Karpas-422 (cell line): ENCODE measurements around the gene SC5D. TPM values are rescaled to one million over a fixed set of nuclear protein-coding genes. Genes with fewer than 3 reads are reported as not detected.
A peak's percentile ranks its signal among the peaks of the same experiment; 100 is the strongest.

ENCODE experiments used
- DNase-seq: peaks from one replicate; pipeline ENCODE4 v3.0.0-alpha.2; 2015
- H2AFZ ChIP-seq: fragments of 200-600 bp; sonication (generic); 2 replicates; pipeline ENCODE4 v1.6.1; 2014; ENCODE audit warnings: antibody characterized with exemption, low read length, mixed read lengths
- H3K27ac ChIP-seq: fragments of 200-600 bp; sonication (generic); 2 replicates; pipeline ENCODE4 v1.5.1; 2014; ENCODE audit warnings: mild to moderate bottlenecking, low read length, moderate library complexity
- H3K27me3 ChIP-seq: fragments of 200-600 bp; sonication (generic); 2 replicates; pipeline ENCODE4 v1.6.1; 2014; ENCODE audit warnings: low read length, mixed read lengths
- H3K36me3 ChIP-seq: fragments of 200-600 bp; sonication (generic); 2 replicates; pipeline ENCODE4 v1.6.1; 2014; ENCODE audit warnings: low read length, mixed read lengths; ENCODE audit not compliant: insufficient read depth
- H3K4me1 ChIP-seq: fragments of 200-600 bp; sonication (generic); 2 replicates; pipeline ENCODE4 v1.6.1; 2014; ENCODE audit warnings: mild to moderate bottlenecking, low read length, mixed read lengths
- H3K4me2 ChIP-seq: fragments of 200-600 bp; sonication (generic); 2 replicates; pipeline ENCODE4 v1.6.1; 2014; ENCODE audit warnings: low read length, low read depth, mild to moderate bottlenecking; ENCODE audit not compliant: poor library complexity, severe bottlenecking
- H3K4me3 ChIP-seq: fragments of 200-600 bp; sonication (generic); 2 replicates; pipeline ENCODE4 v1.5.1; 2014; ENCODE audit warnings: mild to moderate bottlenecking, antibody characterized with exemption, low read length, mixed read lengths
- H3K79me2 ChIP-seq: fragments of 200-600 bp; sonication (generic); 2 replicates; pipeline ENCODE4 v1.6.1; 2014; ENCODE audit warnings: mild to moderate bottlenecking, low read length, mixed read lengths
- H3K9ac ChIP-seq: fragments of 200-600 bp; sonication (generic); 2 replicates; pipeline ENCODE4 v1.6.0; 2014; ENCODE audit warnings: low read length
- H3K9me2 ChIP-seq: fragments of 200-600 bp; sonication (generic), shearing (Covaris generic); replicated peaks from 2 replicates; pipeline ENCODE4 v1.6.0; 2014; ENCODE audit warnings: mild to moderate bottlenecking, low read length, moderate library complexity; ENCODE audit not compliant: insufficient read depth
- H3K9me3 ChIP-seq: fragments of 300-700, 200-600 bp; sonication (generic); 2 replicates; pipeline ENCODE4 v1.6.1; 2014; ENCODE audit warnings: low read length, mixed read lengths
- H4K20me1 ChIP-seq: fragments of 200-600 bp; sonication (generic); 2 replicates; pipeline ENCODE4 v1.6.1; 2014; ENCODE audit warnings: mild to moderate bottlenecking, antibody characterized with exemption, low read length, low read depth; ENCODE audit not compliant: insufficient read depth
- total RNA-seq: library from RNA; depleted of rRNA; stranded (reverse); fragments of >200 nt; shearing (Covaris generic); gene quantifications from 2 replicates; pipeline ENCODE4 v1.2.3, GENCODE V29; 2014; ENCODE audit warnings: low replicate concordance

Gene SC5D
- total RNA-seq, 1 experiment from 2014 or later = 27.2 TPM

DNA sequence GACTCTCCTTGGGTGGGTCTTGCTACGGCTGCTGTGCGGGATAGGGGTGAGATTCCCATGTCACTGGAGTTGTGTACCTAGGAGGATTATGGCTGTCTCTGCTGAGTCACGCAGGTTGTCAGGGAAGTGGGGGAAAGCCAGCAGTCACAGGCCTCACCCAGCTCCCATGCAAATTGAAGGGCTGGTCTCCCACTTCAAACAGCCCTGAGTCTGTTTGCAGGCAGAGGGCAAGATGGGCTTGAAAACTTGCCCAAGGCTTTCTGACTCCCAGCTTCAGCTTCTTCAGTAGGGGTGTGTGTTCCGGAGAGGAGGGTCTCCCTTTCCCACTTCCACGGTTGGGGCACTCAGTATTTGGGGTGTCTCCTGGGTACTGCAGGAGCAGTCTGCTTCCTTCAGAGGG lies 10.9 kb upstream of the SC5D start:
- no peak overlapping the region for H3K9ac ChIP-seq
- no peak for DNase-seq
- H3K27ac ChIP-seq = no peak overlapping the region
- no peak overlapping the region for H3K4me2 ChIP-seq
- H3K4me3 ChIP-seq = no peak overlapping the region
- no peaks in the 10 kb centered on the region for H3K9me2 ChIP-seq
- H3K79me2 ChIP-seq = no peaks in the 10 kb centered on the region
- no peaks in the 10 kb centered on the region for H3K4me1 ChIP-seq
- H2AFZ ChIP-seq = no peak overlapping the region
- no peaks in the 10 kb centered on the region for H4K20me1 ChIP-seq
- H3K36me3 ChIP-seq = no peaks in the 10 kb centered on the region
- no peaks in the 10 kb centered on the region for H3K9me3 ChIP-seq
- H3K27me3 ChIP-seq = no peaks in the 10 kb centered on the region

GRCh38 chr11:121282386-121282785 lies 10.2 kb upstream of the SC5D start:
- Histone ChIP-seq H3K4me3 (no peak overlapping the region), H3K27ac (no peak overlapping the region), H4K20me1 (no peaks in the 10 kb centered on the region), H2AFZ (no peak overlapping the region), H3K4me2 (no peak overlapping the region), H3K27me3 (no peaks in the 10 kb centered on the region), H3K9me2 (no peaks in the 10 kb centered on the region), H3K4me1 (no peaks in the 10 kb centered on the region), H3K79me2 (no peaks in the 10 kb centered on the region), H3K9me3 (no peaks in the 10 kb centered on the region), H3K36me3 (no peaks in the 10 kb centered on the region), H3K9ac (no peak overlapping the region)
- DNase-seq = no peak

DNA sequence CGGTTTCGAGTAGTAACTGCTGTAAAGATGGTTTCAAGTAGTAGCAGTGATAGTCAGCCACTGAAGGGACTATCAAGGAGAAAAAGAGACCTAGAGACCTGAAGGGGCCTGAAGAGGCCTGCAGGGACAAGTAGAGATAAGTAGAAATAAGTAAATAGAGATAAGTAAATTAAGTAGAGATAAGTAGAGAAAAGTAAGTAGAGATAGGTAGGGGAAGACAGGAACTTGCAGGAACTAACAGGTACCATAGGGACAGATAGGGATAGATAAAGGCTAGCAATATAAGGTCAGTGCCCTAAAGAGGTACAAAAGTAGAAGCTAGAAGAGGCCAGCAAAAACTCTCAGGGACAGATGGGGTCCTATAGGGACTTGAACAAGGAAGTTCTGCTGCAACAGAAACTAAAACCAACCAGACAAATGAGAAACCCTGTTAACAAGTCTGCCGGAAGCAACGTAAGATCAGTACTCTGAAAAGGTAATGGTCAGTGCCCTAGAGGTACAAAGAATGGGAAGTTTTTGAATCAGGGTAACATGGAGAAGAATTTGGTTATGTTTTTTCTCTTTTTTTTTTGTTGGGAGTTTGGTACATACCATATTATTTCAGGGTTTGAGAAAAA lies 9.6 kb upstream of the SC5D start:
- no peak overlapping the region for H3K4me2 ChIP-seq
- no peak overlapping the region for H3K4me3 ChIP-seq
- no peak overlapping the region for H3K9ac ChIP-seq
- H3K36me3 ChIP-seq = no peaks in the 10 kb centered on the region
- no peak overlapping the region for H3K27ac ChIP-seq
- H3K9me3 ChIP-seq = no peaks in the 10 kb centered on the region
- H3K79me2 ChIP-seq = no peaks in the 10 kb centered on the region
- H4K20me1 ChIP-seq = no peaks in the 10 kb centered on the region
- no peaks in the 10 kb centered on the region for H3K9me2 ChIP-seq
- no peak for DNase-seq
- H3K4me1 ChIP-seq = no peaks in the 10 kb centered on the region
- no peak overlapping the region for H2AFZ ChIP-seq
- no peaks in the 10 kb centered on the region for H3K27me3 ChIP-seq

- peaks cover 34% of the 10 kb centered on the region for H3K79me2 ChIP-seq
- H3K4me1 ChIP-seq = peaks cover 17% of the 10 kb centered on the region
- H3K9me3 ChIP-seq = no peaks in the 10 kb centered on the region
- no peak for DNase-seq
- no peaks in the 10 kb centered on the region for H3K9me2 ChIP-seq
- no peaks in the 10 kb centered on the region for H3K27me3 ChIP-seq
- H3K9ac ChIP-seq = no peak overlapping the region
- no peaks in the 10 kb centered on the region for H4K20me1 ChIP-seq
- H3K36me3 ChIP-seq = peaks cover under 1% of the 10 kb centered on the region; the same call in 1 of the 2 replicates
- H2AFZ ChIP-seq = no peak overlapping the region
- H3K4me3 ChIP-seq = no peak overlapping the region
- H3K4me2 ChIP-seq = no peak overlapping the region
- no peak overlapping the region for H3K27ac ChIP-seq
Observed at GRCh38 chr11:121291319-121291718, 1.3 kb upstream of the SC5D start.

DNA sequence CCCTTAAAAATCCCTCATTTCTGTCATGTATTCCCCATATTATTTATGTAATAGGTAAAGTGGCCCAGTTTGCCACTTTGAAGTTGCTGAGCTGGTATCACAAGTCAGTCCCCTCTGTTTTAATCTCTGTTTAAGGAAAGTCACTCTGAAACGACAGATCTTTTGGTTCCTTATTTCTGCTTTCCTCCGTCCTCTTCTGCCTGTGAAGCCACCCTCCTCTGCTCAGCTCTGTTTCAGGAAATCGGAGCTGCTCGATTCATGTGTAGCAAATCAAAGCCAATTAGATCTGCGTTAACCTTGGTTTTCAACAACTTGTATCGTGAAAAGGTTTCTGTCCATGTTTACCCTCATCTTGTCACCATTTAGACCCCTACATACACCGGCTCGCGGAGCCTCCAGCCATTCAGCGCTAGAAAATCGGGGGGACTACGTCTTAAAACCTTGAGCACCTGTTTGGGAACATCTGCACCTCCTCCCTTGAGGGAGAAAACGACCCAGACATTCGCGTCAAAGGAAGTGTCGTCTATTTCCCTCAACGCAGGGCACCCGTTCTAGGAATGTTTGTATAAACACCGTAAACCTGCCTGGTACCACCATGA lies 576 bp upstream of the SC5D start:
- Histone ChIP-seq H3K4me3 (peak overlapping the region; percentile 91), H3K36me3 (peaks cover 3% of the 10 kb centered on the region; the same call in 1 of the 2 replicates)

DNA sequence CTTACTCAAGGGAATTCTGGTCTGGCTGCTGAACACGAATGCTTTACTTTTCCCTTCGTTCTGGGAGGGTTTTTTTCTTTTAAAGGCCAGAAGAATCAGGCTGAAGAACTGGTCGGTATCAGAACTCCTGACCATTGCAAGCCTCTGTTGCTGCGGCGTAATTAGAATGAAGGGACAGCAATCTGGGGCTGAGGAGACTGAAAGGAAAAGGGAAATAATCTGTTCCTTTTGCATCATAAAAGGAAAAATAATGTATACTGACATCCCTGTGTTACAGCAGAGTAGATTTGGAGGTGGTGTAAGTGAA lies 670 bp downstream of the SC5D start:
- Histone ChIP-seq H4K20me1 (no peaks in the 10 kb centered on the region), H2AFZ (no peak overlapping the region), H3K9me3 (no peaks in the 10 kb centered on the region), H3K4me2 (peak overlapping the region; percentile 98), H3K27ac (peak overlapping the region; percentile 75), H3K27me3 (no peaks in the 10 kb centered on the region), H3K4me1 (peaks cover 17% of the 10 kb centered on the region), H3K36me3 (peaks cover 3% of the 10 kb centered on the region; the same call in 1 of the 2 replicates), H3K9ac (peak overlapping the region; percentile 86), H3K4me3 (peak overlapping the region; percentile 91), H3K79me2 (peaks cover 52% of the 10 kb centered on the region), H3K9me2 (no peaks in the 10 kb centered on the region)
- no peak for DNase-seq

More for the DNA sequence above, 576 bp upstream of the SC5D start:
- Histone ChIP-seq H3K27ac (peak overlapping the region; percentile 71), H3K9ac (peak overlapping the region; percentile 77), H3K27me3 (no peaks in the 10 kb centered on the region), H3K9me2 (no peaks in the 10 kb centered on the region), H4K20me1 (no peaks in the 10 kb centered on the region), H3K9me3 (no peaks in the 10 kb centered on the region), H3K4me2 (peak overlapping the region; percentile 98), H3K79me2 (peaks cover 40% of the 10 kb centered on the region), H2AFZ (peak overlapping the region; percentile 81), H3K4me1 (peaks cover 17% of the 10 kb centered on the region)
- DNase-seq = peak; percentile 53

GRCh38 chr11:121295246-121296029 lies 2.9 kb downstream of the SC5D start:
- Histone ChIP-seq H3K36me3 (peaks cover 3% of the 10 kb centered on the region; the same call in 1 of the 2 replicates), H4K20me1 (no peaks in the 10 kb centered on the region), H3K79me2 (peaks cover 73% of the 10 kb centered on the region), H3K9me3 (no peaks in the 10 kb centered on the region), H3K4me1 (peaks cover 19% of the 10 kb centered on the region), H2AFZ (no peak overlapping the region), H3K27me3 (no peaks in the 10 kb centered on the region), H3K27ac (no peak overlapping the region), H3K9ac (no peak overlapping the region), H3K9me2 (no peaks in the 10 kb centered on the region), H3K4me2 (no peak overlapping the region), H3K4me3 (no peak overlapping the region)
- no peak for DNase-seq

GRCh38 chr11:121297872-121298271 lies 5.3 kb downstream of the SC5D start:
- no peaks in the 10 kb centered on the region for H3K9me2 ChIP-seq
- no peaks in the 10 kb centered on the region for H3K27me3 ChIP-seq
- DNase-seq = no peak
- H3K9me3 ChIP-seq = no peaks in the 10 kb centered on the region
- peaks cover 95% of the 10 kb centered on the region for H3K79me2 ChIP-seq
- peaks cover 20% of the 10 kb centered on the region for H3K4me1 ChIP-seq
- H3K36me3 ChIP-seq = peaks cover 3% of the 10 kb centered on the region; the same call in 1 of the 2 replicates
- H3K27ac ChIP-seq = no peak overlapping the region
- no peak overlapping the region for H3K4me3 ChIP-seq
- no peak overlapping the region for H3K4me2 ChIP-seq
- no peaks in the 10 kb centered on the region for H4K20me1 ChIP-seq
- H3K9ac ChIP-seq = no peak overlapping the region
- H2AFZ ChIP-seq = no peak overlapping the region
